Cerebellar cortex (tissue), 1 donor: ENCODE data around the gene CPA3.
A peak's percentile ranks its signal among the peaks of the same experiment; 100 is the strongest.

Experiments
- DNase-seq: peaks from one replicate; pipeline ENCODE4 v3.0.0-alpha.2; 2015; ENCODE audit warnings: low spot score

Gene CPA3, protein sequence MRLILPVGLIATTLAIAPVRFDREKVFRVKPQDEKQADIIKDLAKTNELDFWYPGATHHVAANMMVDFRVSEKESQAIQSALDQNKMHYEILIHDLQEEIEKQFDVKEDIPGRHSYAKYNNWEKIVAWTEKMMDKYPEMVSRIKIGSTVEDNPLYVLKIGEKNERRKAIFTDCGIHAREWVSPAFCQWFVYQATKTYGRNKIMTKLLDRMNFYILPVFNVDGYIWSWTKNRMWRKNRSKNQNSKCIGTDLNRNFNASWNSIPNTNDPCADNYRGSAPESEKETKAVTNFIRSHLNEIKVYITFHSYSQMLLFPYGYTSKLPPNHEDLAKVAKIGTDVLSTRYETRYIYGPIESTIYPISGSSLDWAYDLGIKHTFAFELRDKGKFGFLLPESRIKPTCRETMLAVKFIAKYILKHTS

DNA sequence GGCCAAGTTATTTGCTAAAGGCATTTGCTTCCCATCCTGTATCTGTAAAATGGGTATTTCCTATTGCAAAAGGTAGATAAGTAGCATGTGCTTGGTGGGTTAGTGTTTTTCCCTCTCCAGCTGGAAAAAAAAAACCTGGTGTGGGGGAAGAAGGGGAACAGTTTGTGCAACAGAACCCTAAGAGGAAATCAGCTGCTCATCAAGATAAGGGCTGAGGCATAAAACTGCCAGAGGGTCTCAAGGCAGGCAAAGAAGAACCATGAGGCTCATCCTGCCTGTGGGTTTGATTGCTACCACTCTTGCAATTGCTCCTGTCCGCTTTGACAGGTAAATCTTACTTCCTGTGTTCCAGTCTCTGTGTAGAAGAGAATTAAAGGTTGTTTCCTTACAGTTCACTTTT is at the start of gene CPA3:
Gene CPA3, plus strand, starts transcription at position 248 of the 400 bp plus-strand sequence. Its CDS starts 12 bp downstream, at position 260.
- DNase-seq: no peak

DNA sequence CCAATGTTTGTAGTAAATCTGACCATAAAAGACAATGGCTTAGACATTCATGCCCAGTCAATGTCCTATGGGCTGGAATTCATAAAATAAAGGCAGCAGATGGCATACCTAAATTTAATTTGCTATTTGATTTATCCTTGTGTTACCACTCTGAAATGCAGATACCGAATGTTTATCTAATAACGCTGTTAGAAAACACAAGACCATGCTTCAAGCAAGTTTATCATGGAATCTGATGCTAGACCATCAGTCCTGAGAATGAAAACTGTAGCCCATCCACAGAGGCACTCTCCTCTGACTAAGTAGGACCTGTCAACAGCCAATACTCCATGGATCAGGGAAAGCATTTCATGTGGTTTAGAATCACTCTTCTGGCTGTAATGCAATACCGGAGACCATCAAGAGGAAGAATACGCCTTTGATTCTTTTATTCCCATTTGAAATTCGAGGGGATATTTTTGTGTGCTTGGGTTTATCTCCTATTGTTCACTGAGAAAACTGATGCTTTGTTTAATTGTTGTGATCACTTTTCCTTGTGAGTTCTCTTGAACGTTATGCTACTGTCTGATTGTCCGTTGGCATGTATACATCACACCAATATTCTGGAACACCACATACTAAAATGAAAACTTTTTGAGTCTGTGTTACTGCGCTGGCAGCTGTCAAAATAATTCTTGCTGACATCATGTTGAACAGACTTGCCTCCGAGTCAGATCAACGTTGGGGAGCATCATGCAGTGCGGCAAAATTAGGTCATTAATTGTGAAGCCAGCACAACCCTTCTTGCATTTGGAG is 49.6 kb upstream of the CPA3 start:
- peak; percentile 85 for DNase-seq

DNA sequence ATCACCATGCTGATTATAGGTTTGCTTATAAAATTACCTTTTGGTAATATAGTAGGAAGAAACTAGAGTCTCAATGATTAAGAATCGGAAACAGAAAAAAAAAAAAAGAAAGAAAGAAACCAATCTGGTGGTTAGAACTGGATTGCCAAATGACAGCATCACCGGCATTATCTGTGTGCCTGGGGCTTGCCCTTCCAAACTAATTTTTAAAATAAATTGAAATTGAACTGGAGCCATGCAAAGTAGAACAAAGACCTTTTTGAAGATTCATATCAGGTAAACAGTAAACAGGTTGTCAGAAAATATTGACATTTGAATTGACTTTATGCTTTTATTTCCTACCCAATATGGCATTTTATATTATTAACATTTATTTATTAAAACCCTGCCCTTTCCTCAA is 48.7 kb upstream of the CPA3 start:
- DNase-seq: peak; percentile 21

DNA sequence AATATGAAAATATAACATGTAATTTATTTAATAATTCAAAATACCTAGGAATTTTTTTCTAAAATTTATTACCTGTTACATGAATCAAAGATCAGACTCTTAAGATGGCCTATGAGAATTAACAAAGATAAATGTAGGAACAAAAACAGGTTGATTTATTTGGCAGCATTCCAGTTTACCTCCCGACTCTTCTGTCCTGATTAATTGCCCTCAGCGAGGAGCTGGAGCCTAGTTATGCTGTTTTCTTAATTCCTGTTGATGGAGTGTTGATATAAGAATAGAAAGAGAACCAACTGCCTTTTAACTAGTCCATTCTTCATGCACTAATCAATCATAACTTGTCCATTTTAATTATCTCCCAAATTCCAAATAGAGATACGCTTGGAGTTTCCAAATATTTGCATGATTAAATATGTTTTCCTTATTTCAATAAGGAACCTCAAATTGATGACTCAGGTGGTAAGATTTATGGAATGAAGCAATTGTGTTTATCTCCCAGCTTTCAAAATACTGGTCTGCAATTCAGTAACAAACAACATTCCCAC is 48.0 kb upstream of the CPA3 start:
- peak; percentile 60 for DNase-seq

DNA sequence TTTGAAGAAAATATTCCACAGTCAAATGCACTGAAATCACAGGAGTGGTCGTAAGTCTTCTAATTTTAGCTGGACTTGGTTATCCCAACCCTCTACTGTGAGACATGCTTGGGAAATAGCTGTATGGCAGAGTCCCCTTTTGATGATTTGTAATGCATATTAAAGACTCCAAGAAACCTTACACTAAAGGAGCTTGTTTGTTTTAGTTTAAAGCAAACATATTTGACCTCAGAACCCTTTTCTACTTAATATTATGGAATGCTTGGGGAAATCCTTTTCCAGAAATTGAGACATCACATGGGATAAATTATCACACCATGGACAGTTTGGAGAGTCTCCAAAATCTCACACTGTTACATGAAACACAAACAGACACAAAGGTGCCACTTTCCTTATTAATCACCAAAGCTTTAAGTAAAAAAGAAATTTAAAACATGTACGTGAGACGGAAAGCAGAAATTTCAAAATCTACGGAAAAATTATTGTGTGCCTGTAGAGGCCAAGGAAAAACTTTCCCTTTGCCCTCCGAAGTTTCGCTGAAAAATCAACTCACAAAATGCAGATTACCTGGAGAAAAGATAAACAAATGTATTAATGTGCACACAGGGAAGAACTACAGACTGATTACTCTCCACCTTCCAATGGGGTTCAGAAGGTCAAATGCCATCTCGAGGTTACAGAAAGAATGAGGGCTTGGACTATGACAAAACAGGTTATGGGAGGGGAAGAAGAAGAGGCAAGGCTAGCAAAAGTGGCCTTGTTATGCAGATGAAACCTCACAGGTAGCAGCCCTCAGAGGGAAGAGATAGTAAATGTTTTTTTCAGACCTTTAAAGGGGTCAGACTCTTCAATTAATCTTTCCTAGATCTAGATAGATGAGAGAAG is 44.5 kb upstream of the CPA3 start:
- DNase-seq: no peak

DNA sequence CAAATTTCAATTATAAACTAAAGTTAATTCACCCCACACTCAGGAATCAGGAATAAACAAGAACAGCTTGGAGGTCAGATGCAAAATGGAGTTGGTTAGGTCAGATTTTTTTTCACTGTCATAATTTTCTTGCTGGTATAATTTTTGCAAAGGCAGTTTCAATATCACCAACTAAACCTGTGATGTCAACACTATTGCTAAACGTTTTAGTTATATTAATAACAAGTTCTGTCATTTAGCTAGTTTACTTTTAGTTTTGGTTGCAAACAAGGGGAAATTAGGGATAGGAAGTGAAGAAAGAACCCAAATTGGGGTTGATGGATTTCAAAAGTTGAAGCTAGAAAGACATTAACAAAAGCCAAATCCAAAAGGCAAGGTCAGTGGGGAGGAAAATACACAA is 42.1 kb upstream of the CPA3 start:
- no peak for DNase-seq

DNA sequence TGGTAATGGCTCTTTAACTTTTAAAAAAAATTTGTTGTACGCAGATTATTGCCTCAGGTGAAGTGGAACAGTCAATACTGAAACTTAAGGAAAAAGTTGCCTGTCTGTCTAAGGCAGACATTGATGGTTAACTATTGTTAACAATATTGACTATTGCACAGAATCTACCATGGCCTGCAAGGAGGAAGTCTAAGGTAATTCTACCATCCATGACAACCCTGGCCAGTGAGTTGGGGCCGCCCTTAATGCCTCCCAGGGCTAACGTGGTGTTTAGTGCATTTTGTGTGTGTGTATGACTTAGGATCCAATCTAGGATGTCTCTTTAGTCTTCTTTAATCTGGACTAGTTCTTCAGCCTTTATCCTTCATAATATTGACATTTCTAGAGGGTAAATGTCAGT is 39.6 kb upstream of the CPA3 start:
- no peak for DNase-seq

DNA sequence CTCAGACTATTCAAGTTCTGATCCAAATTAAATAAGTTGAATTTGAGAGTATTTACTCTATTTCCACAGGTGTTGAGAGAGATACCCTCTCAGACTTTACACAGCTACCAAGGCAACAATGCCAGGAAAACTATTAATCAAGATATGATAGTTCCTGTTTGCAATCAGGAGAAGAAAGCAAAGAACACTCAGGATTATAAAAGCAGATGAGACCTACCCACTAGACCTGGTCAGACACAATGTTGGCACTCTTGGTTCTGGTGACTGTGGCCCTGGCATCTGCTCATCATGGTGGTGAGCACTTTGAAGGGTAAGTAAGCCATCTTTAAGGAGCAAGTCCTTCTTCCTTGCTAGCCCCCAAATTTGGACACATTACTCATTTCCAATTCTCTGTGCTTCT is 37.5 kb upstream of the CPA3 start, which contains the start of gene CPB1:
Gene CPB1, plus strand, starts transcription at position 227 of the 400 bp plus-strand sequence. Its CDS starts 13 bp downstream, at position 240.
- DNase-seq: no peak

DNA sequence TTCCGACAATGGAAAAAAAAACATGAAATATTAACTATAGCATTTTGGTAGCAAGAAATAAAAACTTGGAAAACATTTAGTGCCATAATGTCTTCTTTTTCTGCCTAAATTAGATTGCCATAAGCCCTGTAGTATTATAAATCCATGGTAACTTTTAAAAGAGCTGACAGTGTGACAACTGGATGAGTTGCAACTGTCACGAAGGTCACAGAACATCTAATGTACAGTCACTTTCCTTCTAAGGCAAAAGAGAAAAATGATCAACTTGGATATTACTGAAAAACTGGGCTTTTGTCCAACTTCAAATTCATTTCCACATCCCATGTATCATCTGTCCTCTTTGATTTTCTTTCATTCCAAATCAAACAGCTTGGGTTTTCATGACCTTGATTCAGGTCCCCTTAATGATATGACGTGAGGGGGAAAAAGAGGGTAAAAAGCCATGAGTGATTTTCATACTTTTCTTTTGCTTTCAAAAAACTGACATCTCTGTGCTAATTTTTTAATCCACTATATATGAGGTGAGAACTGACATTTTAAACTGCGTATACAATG is 36.9 kb upstream of the CPA3 start:
- DNase-seq: no peak

DNA sequence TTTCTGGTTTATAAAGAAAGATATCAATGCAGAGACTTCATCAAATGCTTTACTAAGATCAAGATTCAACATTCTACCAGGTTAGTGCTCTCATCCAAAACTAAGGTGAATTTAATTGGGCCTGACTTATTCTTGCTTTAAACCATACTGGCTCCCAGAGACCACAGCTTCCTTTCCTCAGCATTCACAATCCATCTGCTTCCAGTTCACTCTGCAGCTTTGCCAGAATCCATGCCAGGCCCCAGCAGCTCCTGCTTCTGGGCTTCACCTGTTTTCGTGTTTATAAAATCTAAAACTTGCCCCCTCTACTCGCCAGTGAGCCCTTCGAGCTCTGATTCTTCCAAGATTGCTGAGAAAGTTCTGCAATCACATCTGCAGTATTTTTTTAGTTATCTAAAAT is 35.2 kb upstream of the CPA3 start:
- peak; percentile 55 for DNase-seq

DNA sequence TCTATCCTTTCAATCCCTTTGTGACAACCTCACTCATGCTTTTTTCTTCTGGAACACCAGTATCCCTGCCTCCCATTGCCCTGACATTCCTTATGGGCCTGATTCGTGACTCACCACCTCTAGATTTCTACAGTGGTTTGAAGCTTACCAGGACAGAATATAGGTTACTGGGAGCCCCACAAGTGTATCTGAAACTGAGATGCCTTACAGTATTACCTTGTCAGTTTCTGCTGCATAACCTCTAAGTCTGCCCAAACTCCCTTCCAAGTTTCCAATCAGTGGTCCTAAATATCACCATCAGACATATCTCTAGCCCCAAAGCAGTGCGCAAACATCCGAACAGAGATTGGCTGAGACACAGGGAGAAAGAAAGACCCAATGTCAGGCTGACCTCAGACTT is 31.9 kb upstream of the CPA3 start:
- DNase-seq: no peak

DNA sequence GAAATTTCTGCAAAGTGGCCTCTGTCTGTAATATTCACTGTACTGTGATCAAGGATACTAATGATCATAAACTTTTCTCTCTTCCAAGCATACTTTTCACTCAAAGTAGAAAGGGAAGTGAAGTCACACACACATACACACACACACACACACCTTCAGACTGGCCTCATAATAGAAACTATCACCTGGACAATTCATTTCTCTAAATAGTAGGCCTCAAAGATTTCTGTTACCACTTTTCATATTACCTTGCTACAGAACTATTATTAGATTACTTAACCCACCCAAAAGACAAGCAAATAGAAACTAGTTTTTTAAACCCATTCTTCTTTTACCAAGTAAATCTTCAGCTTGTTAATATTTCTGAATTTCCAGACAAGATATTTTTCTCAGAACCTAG is 25.3 kb upstream of the CPA3 start:
- DNase-seq: no peak

DNA sequence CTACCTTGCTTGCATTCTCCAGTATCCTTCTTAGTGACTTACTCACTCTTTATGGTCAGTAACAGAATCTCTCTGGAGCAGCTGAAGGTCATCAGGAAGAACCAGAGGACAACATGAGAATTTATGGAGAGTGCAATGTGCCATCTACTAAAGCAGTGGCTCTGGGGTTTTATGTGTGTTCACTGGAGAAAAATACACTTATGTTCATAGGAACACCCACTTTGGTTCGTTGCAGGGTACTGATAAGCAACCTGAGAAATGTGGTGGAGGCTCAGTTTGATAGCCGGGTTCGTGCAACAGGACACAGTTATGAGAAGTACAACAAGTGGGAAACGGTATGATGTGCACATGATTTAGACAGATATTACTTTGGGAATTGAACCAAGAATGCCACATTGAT is 24.6 kb upstream of the CPA3 start:
- no peak for DNase-seq

DNA sequence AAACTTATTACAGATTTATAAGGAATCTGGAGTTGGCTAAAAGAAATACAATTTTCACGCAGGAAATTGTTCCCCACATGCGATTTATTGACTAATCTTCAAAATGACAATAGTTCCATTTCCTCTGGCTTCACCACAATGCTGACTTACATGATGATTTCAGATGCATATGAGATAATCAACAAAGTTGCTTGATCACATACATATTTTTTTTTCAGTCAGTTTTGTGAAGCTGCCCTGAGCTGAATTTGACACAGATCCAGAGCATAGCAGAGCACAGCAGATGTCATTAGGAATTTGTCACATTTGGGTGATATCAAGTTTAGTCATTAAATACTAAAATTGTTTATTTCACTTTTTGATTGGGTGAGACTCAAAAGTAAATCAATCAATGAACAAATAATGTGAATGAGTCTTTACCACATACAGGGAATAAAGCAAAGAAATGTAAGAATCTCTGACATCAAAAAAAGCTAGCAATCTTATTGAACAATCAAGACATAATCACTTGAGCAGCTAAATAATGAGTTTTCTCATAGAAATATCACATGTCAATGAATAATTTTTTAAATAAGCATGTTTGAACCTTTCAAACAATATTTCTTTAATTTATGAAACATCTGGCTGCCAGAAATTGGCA is 19.2 kb upstream of the CPA3 start:
- peak; percentile 42 for DNase-seq

DNA sequence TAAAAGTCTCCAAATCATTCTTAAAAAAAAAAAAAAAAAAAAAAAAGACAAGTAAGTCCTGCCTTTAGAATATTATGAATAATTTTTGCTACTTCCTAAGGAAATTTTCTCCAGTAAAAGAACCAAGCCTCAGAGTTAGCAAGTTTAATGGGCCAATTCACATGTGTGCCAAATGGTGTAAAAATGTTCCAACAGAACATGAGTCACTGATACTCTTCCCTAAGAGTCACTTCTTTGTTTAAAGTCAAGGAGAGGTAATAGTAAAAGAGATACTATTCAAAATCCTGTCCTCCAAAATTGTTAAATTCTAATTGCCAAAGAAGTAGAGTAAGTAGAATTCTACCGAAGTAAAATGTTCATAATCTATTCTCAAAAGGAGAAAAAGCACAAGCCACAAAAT is 17.7 kb upstream of the CPA3 start:
- DNase-seq: no peak

DNA sequence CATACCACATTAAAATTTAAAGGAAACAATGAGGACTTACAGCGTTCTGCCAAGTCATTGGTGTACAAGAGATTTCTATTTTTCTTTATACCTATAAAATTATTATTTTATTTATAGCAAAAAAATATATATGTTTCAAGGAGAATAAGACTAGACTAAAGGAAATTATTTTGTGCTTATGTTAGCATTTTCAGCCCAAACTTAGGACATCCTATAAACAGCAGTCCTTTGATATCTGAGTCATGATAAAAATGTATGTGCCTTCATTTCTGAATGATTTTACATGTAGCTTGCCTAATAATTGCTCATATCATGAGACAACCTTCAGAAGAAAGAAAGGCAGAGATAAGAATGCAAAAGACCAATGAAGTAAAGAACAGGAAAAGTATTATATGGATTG is 16.7 kb upstream of the CPA3 start:
- DNase-seq: no peak

DNA sequence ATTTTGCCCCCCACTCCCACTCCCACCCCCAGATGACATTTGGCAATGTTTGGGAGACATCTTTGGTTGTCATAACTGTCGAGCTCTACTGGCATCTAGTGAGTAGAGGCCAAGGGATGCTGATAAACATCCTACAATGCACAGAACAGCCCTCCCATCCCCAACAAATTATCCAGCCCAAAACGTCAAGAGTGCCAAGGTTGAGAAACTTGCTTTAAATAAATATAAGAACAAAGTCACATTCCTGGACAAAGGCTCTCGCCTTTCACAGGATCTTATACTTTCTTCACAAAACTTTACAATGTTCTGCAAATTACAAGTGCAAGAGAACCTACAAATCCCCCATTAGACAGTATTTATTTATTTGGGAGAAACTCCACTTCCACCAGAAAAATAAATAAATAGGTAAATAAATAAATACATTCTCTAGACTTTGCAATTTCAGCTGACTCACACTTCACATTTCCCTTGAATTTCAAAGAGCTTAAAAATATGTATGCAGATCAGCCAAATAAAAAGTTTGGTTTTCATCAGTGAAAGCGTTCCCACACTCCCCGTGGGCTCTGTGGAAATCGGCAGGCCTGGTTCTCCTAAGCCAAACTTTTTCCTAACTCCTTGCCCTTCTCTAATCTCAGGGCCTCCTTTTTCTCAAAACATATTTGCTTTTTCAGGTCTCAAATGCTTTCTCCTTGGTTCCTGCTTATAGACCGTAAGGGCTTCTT is 12.7 kb upstream of the CPA3 start:
- DNase-seq: no peak

DNA sequence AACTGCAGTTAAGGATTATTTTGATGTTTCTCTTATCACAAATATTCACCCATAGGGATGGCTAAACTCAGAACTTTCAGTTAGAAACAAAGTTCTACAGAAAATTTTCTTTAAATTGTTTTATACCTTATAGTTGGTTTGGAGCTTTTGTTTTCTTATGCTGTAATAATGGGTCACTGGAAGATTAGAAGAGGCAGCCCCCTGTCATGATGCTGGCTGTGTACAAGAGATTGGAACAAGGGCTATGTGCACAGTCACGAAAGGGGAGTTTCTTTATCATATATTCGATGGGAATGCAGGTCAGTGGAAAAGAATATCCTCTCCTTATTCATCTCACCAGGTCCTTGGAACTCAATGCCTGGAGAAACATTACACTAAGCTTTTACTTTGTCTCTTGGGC is 12.0 kb upstream of the CPA3 start:
- DNase-seq: no peak

DNA sequence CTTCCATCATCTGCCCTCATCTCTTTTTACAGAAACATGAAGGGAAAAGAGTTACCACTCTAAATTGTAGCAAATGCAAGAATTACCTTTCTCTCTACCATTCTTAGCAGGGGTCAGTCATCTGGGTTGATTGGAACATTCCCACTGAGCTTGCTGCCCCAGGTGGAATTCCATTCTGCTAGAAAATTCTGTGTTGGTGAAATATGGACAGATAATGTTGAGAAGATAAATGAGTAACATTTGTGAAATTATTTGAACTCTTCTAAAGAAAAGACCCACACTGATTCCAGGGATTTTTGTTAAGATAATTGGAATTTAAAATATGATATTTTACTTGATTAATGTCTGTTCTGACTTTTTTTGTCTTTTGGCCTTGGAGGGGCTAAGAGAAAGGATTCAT is 11.0 kb upstream of the CPA3 start:
- DNase-seq: no peak

DNA sequence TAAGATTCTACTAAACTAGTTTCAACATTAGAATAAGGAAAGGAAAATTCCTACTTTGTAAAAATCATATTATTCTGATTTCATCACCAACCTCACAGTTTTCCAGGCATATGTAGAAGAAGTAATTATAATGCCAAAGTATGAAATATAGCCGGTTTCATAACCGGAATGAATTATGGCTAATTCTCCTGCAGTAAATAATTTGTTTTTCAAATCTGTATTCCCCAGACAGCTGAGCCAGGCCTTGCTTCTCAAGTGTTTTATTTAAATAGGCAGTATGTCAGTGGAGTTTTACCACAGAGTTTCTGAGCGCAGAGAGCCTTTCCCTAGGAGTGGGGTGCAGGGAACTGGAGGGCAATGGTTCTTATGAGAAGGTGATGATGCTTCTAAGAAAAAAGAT is 8.7 kb upstream of the CPA3 start:
- DNase-seq: no peak
